SU-DHL-6 (cell line): ENCODE data around the gene OR51A7.

Source experiments
- H2AFZ ChIP-seq: fragments of 200-600 bp; sonication (generic); 2 replicates; pipeline ENCODE4 v1.6.1; 2014; ENCODE audit warnings: low read depth, mild to moderate bottlenecking, moderate library complexity, mixed read lengths, antibody characterized with exemption, low read length; ENCODE audit not compliant: severe bottlenecking
- H3F3A ChIP-seq: fragments of 200-600 bp; shearing (Covaris generic); 2 replicates; pipeline ENCODE4 v1.6.0; 2016; ENCODE audit warnings: antibody characterized with exemption, mild to moderate bottlenecking; ENCODE audit not compliant: insufficient read depth
- H3K27ac ChIP-seq: fragments of 200-600 bp; sonication (generic); 2 replicates; pipeline ENCODE4 v1.5.1; 2016; ENCODE audit warnings: low read depth, mild to moderate bottlenecking, low read length, moderate library complexity, mixed read lengths
- H3K27me3 ChIP-seq: fragments of 200-600 bp; sonication (generic), shearing (Covaris generic); 2 replicates; pipeline ENCODE4 v1.6.0; 2014; ENCODE audit warnings: mild to moderate bottlenecking, low read length
- H3K36me3 ChIP-seq: fragments of 200-600 bp; sonication (generic); 2 replicates; pipeline ENCODE4 v1.6.1; 2014; ENCODE audit warnings: mild to moderate bottlenecking, low read length, mixed read lengths
- H3K4me2 ChIP-seq: fragments of 300-600, 200-600 bp; shearing (Covaris generic), sonication (generic); 2 replicates; pipeline ENCODE4 v1.6.0; 2014; ENCODE audit warnings: low read length, low read depth, mild to moderate bottlenecking; ENCODE audit not compliant: poor library complexity, severe bottlenecking
- H3K4me3 ChIP-seq: fragments of 200-600 bp; sonication (generic); 2 replicates; pipeline ENCODE4 v1.5.1; 2014; ENCODE audit warnings: antibody characterized with exemption, low read length, mild to moderate bottlenecking, mixed read lengths; ENCODE audit not compliant: insufficient read depth, poor library complexity, severe bottlenecking
- H3K79me2 ChIP-seq: fragments of 200-600 bp; sonication (generic); 2 replicates; pipeline ENCODE4 v1.6.1; 2014; ENCODE audit warnings: mild to moderate bottlenecking, low read length, moderate library complexity; ENCODE audit not compliant: insufficient read depth
- H3K9ac ChIP-seq: fragments of 200-600 bp; sonication (generic); 2 replicates; pipeline ENCODE4 v1.7.0; 2014; ENCODE audit warnings: mild to moderate bottlenecking, low read length
- H3K9me2 ChIP-seq: fragments of 200-600 bp; sonication (generic); replicated peaks from 2 replicates; pipeline ENCODE4 v1.6.1; 2014; ENCODE audit warnings: low read length; ENCODE audit not compliant: insufficient read depth
- H3K9me3 ChIP-seq: fragments of 200-600 bp; sonication (generic); 2 replicates; pipeline ENCODE4 v1.6.1; 2014; ENCODE audit warnings: low read length, mixed read lengths; ENCODE audit not compliant: insufficient read depth
- H4K20me1 ChIP-seq: fragments of 200-600 bp; sonication (generic); 2 replicates; pipeline ENCODE4 v1.6.1; 2014; ENCODE audit warnings: low read depth, mild to moderate bottlenecking, antibody characterized with exemption, low read length, moderate library complexity, mixed read lengths
- CTCF ChIP-seq: fragments of 200-600 bp; sonication (generic); IDR thresholded peaks from one replicate; pipeline ENCODE4 v1.5.1; 2017; ENCODE audit warnings: antibody characterized with exemption, mild to moderate bottlenecking, low read length, moderate library complexity; ENCODE audit not compliant: insufficient read depth, poor library complexity, severe bottlenecking
- EZH2phosphoT487 ChIP-seq: fragments of 200-600 bp; sonication (generic), shearing (Covaris generic); conservative IDR thresholded peaks from 2 replicates; pipeline ENCODE4 v1.6.1; 2018; ENCODE audit warnings: mild to moderate bottlenecking, antibody characterized with exemption, low read length, moderate library complexity, mixed read lengths

Gene OR51A7

GRCh38 chr11:4924239-4924638, 20.7 kb downstream of the OR51A7 start, which contains the start of gene OR51G1:
OR51G1 (minus strand) TSS chr11:4924339; CDS start chr11:4924339, 0 bp downstream.
- Histone ChIP-seq H3K79me2 (no peaks in the 10 kb centered on the region), H3K9me2 (no peaks in the 10 kb centered on the region), H2AFZ (no peak within 1 kb of the TSS), H3K36me3 (no peaks in the 10 kb centered on the region), H3K4me2 (no peak within 1 kb of the TSS), H3K27me3 (no peaks in the 10 kb centered on the region), H3K9me3 (no peaks in the 10 kb centered on the region), H3K27ac (no peak within 1 kb of the TSS), H4K20me1 (no peaks in the 10 kb centered on the region), H3F3A (no peaks in the 10 kb centered on the region), H3K4me3 (no peak within 1 kb of the TSS), H3K9ac (no peak within 1 kb of the TSS)
- TF ChIP-seq CTCF (no peak), EZH2phosphoT487 (no peak)

GRCh38 chr11:4926608-4927007, 23.0 kb downstream of the OR51A7 start:
- no peaks in the 10 kb centered on the region for H3F3A ChIP-seq
- no peaks in the 10 kb centered on the region for H3K9me3 ChIP-seq
- H3K9ac ChIP-seq = no peak overlapping the region
- H3K79me2 ChIP-seq = no peaks in the 10 kb centered on the region
- H3K4me3 ChIP-seq = no peak overlapping the region
- H2AFZ ChIP-seq = no peak overlapping the region
- H4K20me1 ChIP-seq = no peaks in the 10 kb centered on the region
- H3K27ac ChIP-seq = no peak overlapping the region
- TF ChIP-seq EZH2phosphoT487 (no peak), CTCF (no peak)
- no peak overlapping the region for H3K4me2 ChIP-seq
- no peaks in the 10 kb centered on the region; the same call in 1 of the 2 replicates for H3K27me3 ChIP-seq
- no peaks in the 10 kb centered on the region for H3K36me3 ChIP-seq
- H3K9me2 ChIP-seq = no peaks in the 10 kb centered on the region

GRCh38 chr11:4932751-4933150, 29.2 kb downstream of the OR51A7 start:
- H3K27me3 ChIP-seq = no peaks in the 10 kb centered on the region; the same call in 1 of the 2 replicates
- no peaks in the 10 kb centered on the region for H3K79me2 ChIP-seq
- no peak overlapping the region for H3K4me2 ChIP-seq
- H2AFZ ChIP-seq = no peak overlapping the region
- H3K9me2 ChIP-seq = no peaks in the 10 kb centered on the region
- TF ChIP-seq CTCF (no peak), EZH2phosphoT487 (no peak)
- no peak overlapping the region for H3K9ac ChIP-seq
- H3F3A ChIP-seq = no peaks in the 10 kb centered on the region
- no peak overlapping the region for H3K27ac ChIP-seq
- H3K9me3 ChIP-seq = no peaks in the 10 kb centered on the region
- no peaks in the 10 kb centered on the region for H4K20me1 ChIP-seq
- H3K4me3 ChIP-seq = no peak overlapping the region
- no peaks in the 10 kb centered on the region for H3K36me3 ChIP-seq

- Histone ChIP-seq H2AFZ (no peak overlapping the region), H3K9me3 (no peaks in the 10 kb centered on the region), H3K79me2 (no peaks in the 10 kb centered on the region), H3K9me2 (no peaks in the 10 kb centered on the region), H3K9ac (no peak overlapping the region), H3K27ac (no peak overlapping the region), H3K4me2 (no peak overlapping the region), H4K20me1 (no peaks in the 10 kb centered on the region), H3K36me3 (no peaks in the 10 kb centered on the region), H3F3A (no peaks in the 10 kb centered on the region), H3K27me3 (no peaks in the 10 kb centered on the region), H3K4me3 (no peak overlapping the region)
- TF ChIP-seq CTCF (no peak), EZH2phosphoT487 (no peak)
Observed at GRCh38 chr11:4936745-4937144, 33.2 kb downstream of the OR51A7 start.
